Limb (tissue), 2 donors: ENCODE results near the gene STXBP5.
"Not testable (repeated sequence)": the region's sequence is repeated elsewhere in the genome, so short reads cannot be mapped to it uniquely, and the experiment has no call there.

Experiments
- DNase-seq, 2 donors: peaks; one replicate each; pipeline ENCODE4 v3.0.0-alpha.2; 2016; ENCODE audit errors: extremely low spot score in 2 of 2

STXBP5 gene

DNA sequence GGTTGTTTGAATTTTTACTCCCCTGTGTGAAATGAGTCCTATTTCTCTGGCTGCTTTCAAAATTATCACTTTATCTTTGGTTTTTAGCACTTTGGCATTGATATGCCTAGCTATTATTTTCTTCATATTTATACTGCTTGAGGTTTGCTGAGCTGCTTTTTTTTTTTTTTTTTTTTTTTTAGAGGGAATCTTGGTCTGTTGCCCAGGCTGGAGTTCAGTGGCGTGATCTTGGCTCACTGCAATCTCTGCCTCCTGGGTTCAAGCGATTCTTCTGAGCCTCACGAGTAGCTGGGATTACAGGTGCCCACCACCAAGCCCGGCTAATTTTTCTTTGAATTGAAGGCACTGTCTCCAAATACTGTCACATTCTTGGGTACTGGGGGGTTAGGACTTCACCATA is 40.6 kb downstream of the STXBP5 start:
- DNase-seq = no peak

- no peak for DNase-seq
Measured at GRCh38 chr6:147245693-147246092, 41.5 kb downstream of the STXBP5 start.

GRCh38 chr6:147246853-147247635 is 42.8 kb downstream of the STXBP5 start:
- no peak for DNase-seq

DNA sequence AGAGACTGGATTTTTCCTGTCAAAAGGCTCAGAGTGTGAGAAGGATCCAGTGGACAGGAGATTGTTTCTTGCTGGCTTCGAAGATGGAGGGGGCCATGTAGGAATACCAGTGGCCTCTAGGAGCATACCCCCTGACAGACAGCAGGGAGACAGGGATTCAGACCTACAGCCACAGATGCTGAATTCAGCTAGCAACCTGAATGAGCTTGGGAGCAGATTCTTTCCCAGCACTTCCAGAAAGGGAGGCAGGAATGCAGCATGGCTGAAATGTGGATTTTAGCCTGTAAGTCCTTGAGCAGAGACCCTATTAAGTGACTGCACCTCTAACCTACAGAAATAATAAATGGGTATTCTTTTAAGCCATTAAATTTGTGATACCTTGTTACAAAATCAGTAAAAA is 44.6 kb downstream of the STXBP5 start:
- no peak for DNase-seq

- DNase-seq = no peak
Measured at GRCh38 chr6:147251072-147251471, 46.9 kb downstream of the STXBP5 start.

GRCh38 chr6:147254929-147255473 is 50.8 kb downstream of the STXBP5 start:
- DNase-seq = not testable (repeated sequence)

- DNase-seq = no peak
Measured at GRCh38 chr6:147255948-147256674, 51.9 kb downstream of the STXBP5 start.

DNA sequence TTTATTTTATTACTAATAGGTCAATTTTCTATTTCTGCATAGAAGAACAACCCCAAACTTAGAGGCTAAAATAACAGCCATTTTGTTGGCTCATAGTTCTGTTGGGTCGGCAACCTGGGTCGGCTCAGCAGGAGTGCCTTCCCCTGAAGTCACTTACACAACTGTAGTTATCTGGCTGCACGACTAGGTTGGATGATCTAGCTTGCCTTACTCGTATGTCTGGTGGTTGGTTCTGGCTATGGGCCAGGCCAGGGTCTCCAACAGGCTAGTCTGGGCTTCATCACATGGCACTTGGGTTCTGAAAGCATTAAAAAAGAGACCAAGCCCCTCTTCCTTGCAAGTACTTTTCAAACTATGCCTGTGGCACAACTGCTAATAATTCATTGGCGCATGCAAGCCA is 53.5 kb downstream of the STXBP5 start:
- no peak for DNase-seq

DNA sequence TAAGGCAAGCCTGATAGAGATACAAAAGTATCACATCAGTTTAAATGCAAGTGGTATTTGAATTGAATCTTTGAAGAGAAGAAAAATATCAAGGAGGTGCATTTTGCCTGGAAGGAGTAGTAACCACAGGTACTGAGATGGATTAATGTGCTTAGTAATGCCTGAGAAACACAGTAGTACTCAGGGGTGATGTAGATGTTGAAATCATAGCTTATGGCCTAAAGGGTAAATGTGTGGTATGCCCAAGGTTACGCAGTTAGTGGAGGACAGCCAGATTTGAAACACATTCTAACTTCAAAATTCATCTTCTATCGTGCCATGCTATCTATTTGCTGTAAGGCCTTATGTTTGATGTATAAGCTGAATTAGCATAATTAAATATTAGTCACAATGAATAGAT is 55.9 kb downstream of the STXBP5 start:
- no peak for DNase-seq

DNA sequence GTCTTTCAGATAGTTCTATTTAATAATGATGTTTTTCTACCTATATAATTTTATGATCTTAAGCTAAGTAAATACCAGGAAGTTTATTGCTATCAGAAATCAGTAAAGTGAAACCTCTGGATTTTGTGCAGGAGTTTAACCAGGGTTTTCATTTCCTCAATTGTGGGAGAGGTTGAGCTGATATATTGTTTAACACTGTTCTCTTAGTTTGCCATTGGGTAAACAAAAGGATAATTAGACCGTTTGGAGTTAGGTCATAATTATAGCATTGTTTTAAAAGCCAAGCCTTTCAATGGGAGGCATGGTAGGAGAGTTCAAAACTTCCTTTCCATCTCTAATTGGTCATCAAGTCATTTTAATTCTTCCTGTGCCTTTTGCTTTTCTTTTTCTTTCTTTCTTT is 58.7 kb downstream of the STXBP5 start:
- no peak for DNase-seq

DNA sequence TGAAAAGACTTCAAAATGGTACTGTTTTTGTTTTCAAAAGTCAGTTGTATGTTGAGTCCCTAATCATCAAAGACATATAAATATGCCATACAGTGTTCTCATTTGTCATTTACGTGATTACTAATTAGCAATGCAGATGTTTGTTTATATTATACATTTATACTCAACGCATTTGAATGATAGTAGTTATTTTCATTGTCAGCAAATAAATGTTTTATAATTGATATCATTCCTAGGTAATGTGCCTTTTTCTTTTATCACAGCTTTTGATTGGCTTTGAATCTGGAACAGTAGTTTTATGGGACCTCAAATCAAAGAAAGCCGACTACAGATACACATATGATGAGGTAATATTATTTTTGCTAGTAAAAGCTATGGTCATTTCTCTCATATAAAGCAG is 62.6 kb downstream of the STXBP5 start:
- DNase-seq = no peak

GRCh38 chr6:147267658-147268057 is 63.4 kb downstream of the STXBP5 start:
- no peak for DNase-seq

GRCh38 chr6:147268254-147268653 is 64.0 kb downstream of the STXBP5 start:
- DNase-seq = no peak

- no peak for DNase-seq
Measured at GRCh38 chr6:147274012-147274411, 69.8 kb downstream of the STXBP5 start.

DNA sequence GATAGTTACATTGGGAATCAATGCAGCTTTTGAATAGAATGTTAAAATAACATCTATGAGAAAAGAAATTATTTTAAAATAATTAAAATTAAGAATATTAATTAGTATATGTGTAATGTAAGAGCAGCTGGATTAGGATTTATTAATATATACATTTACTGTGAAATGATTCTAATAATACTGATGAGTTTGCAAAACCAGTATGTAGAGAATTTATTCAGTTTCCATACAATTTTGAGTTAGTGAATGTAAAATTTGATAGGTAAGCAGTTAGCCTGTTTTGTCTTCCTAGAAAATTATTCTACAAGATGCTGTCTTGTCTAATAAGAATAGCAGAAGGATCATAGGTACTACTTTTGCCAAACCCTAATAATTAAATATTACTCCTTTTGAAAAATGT is 70.6 kb downstream of the STXBP5 start:
- no peak for DNase-seq

GRCh38 chr6:147278891-147279290 is 74.7 kb downstream of the STXBP5 start:
- no peak for DNase-seq

- no peak for DNase-seq
Measured at GRCh38 chr6:147279427-147279826, 75.2 kb downstream of the STXBP5 start.

GRCh38 chr6:147281895-147282565 is 77.8 kb downstream of the STXBP5 start:
- DNase-seq = no peak

GRCh38 chr6:147282566-147282959 is 78.3 kb downstream of the STXBP5 start:
- DNase-seq = no peak

- DNase-seq = peak in 1 of 2 donors; percentile 27
Measured at GRCh38 chr6:147283460-147283859, 79.2 kb downstream of the STXBP5 start.

GRCh38 chr6:147285087-147285855 is 81.1 kb downstream of the STXBP5 start:
- DNase-seq = peak in 1 of 2 donors; percentile 45
